Fibroblast of lung (primary cell): Measurements from ENCODE around the gene UCK2.

Experiments used
- EZH2 ChIP-seq: IDR thresholded peaks from 2 replicates; pipeline ENCODE4 v1.5.1; 2012; ENCODE audit warnings: low read length, control low read depth, mild to moderate bottlenecking; ENCODE audit errors: missing control alignments
- TF ChIP-seq, protein P1 (sequence below), 2 donors: IDR thresholded peaks in 1 of 2; conservative IDR thresholded peaks in 1 of 2; 1 replicate in 1 of 2; 2 replicates in 1 of 2; pipeline ENCODE4 v1.5.1; 2011 to 2012; ENCODE audit warnings: low read length in 2 of 2, control low read depth in 1 of 2, inconsistent platforms in 1 of 2, low read depth in 1 of 2, mild to moderate bottlenecking in 1 of 2

- TF ChIP-seq EZH2, result no peak
- TF ChIP-seq, protein P1, sequence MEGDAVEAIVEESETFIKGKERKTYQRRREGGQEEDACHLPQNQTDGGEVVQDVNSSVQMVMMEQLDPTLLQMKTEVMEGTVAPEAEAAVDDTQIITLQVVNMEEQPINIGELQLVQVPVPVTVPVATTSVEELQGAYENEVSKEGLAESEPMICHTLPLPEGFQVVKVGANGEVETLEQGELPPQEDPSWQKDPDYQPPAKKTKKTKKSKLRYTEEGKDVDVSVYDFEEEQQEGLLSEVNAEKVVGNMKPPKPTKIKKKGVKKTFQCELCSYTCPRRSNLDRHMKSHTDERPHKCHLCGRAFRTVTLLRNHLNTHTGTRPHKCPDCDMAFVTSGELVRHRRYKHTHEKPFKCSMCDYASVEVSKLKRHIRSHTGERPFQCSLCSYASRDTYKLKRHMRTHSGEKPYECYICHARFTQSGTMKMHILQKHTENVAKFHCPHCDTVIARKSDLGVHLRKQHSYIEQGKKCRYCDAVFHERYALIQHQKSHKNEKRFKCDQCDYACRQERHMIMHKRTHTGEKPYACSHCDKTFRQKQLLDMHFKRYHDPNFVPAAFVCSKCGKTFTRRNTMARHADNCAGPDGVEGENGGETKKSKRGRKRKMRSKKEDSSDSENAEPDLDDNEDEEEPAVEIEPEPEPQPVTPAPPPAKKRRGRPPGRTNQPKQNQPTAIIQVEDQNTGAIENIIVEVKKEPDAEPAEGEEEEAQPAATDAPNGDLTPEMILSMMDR (conservative IDR thresholded peaks at IDR 0.05 in 1 of 2, IDR thresholded peaks at IDR 0.05 in 1 of 2; ENCODE audit: low read depth in 1 of 2, low read length in 2 of 2), result no peak
Observed at GRCh38 chr1:165942927-165943597, 115.6 kb downstream of the UCK2 start.
